Prostate gland (tissue), 2 donors: ENCODE measurements around the gene NDRG2. TPM values are rescaled to one million over a fixed set of nuclear protein-coding genes. Genes with fewer than 3 reads are reported as not detected.
A peak's percentile ranks its signal among the peaks of the same experiment; 100 is the strongest.

Experiments used
- DNase-seq: peaks from one replicate; pipeline ENCODE4 v3.0.0-alpha.2; 2019; ENCODE audit warnings: low spot score
- H3K27ac ChIP-seq, 2 donors: fragments of 200-600 bp; sonication (generic); 2 replicates each; pipeline ENCODE4 v1.5.1; 2017 to 2019
- H3K27me3 ChIP-seq: fragments of 200-600 bp; sonication (generic); replicated peaks from 2 replicates; pipeline ENCODE4 v1.5.1; 2019; ENCODE audit not compliant: insufficient read depth
- H3K36me3 ChIP-seq, 2 donors: fragments of 200-600 bp; sonication (generic); 1 replicate in 1 of 2; 2 replicates in 1 of 2; pipeline versions ENCODE4 v1.5.1 to v1.8.1; 2017 to 2019
- H3K4me1 ChIP-seq: fragments of 200-600 bp; sonication (generic); replicated peaks from 2 replicates; pipeline ENCODE4 v1.5.1; 2019
- H3K4me3 ChIP-seq, 2 donors: fragments of 200-600 bp; sonication (generic); 2 replicates each; pipeline ENCODE4 v1.5.1; 2017 to 2019
- H3K9me3 ChIP-seq: fragments of 200-600 bp; sonication (generic); 2 replicates; pipeline ENCODE4 v1.5.1; 2017
- CTCF ChIP-seq, 4 experiments: fragments of 200-600 bp in 2 of 4; fragments of 450-650 bp in 2 of 4; sonication (generic) in 2 of 4; IDR thresholded peaks; 1 replicate in 3 of 4; 2 replicates in 1 of 4; pipeline ENCODE4 v1.5.1; 2016 to 2019; ENCODE audit warnings: antibody characterized with exemption in 4 of 4, mild to moderate bottlenecking in 2 of 4, moderate library complexity in 2 of 4
- POLR2A ChIP-seq: fragments of 450-650 bp; IDR thresholded peaks from one replicate; pipeline ENCODE4 v1.6.1; 2016; ENCODE audit warnings: antibody characterized with exemption, mild to moderate bottlenecking
- POLR2AphosphoS5 ChIP-seq: sonication (generic); formaldehyde crosslinking; IDR thresholded peaks from one replicate; pipeline ENCODE4 v1.6.1; 2017; ENCODE audit warnings: antibody characterized with exemption
- WGBS: methylation state at CpG from one replicate; pipeline ENCODE4 v1.1.5; 2018; 5-methylcytosine and 5-hydroxymethylcytosine counted together
- intact Hi-C: fragments of 100-400 bp; cut with DNase I; formaldehyde crosslinking; loops from one replicate; pipeline ENCODE4 v1.14.2; 2022
- total RNA-seq, 2 donors: library from RNA; depleted of rRNA; stranded (reverse); fragments of >200 nt; gene quantifications; one replicate each; pipeline ENCODE4 v1.1.0, GENCODE V29; 2016

Gene NDRG2
- total RNA-seq, 2 donors from 2014 or later, result 230 to 304 TPM

DNA sequence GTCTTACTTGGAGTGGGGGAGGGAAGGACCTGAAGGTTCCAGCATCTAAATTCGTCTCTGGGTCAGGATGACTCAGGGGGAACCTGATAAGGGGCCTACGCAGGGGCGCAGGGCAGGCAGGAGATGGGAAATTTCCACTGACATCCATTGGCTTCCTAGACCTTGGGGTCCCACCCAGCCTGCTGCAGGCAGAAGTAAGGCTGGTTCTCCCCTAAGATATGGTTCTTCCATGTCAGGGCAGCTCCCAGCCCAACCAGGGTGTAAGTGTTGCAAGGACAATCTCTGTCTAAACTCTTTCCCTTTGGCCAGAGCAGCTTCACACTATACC, 2.1 kb upstream of the NDRG2 start:
- intact Hi-C loops, result no loop called here
- Histone ChIP-seq H3K4me1 (no peaks in the 10 kb centered on the region), H3K9me3 (no peaks in the 10 kb centered on the region), H3K36me3 (no peaks in the 10 kb centered on the region), H3K4me3 (no peak overlapping the region), H3K27me3 (no peaks in the 10 kb centered on the region), H3K27ac (peak overlapping the region; percentile 87 to 95)
- no peak for DNase-seq
- 13% methylated on average over 3 of the region's 3 CpGs for WGBS
- no peak for TF ChIP-seq POLR2A
- TF ChIP-seq CTCF (IDR thresholded peaks at IDR 0.05), result no peak
- no peak for TF ChIP-seq POLR2AphosphoS5

- peak overlapping the region; percentile 87 to 95 for H3K27ac ChIP-seq
- H3K4me3 ChIP-seq, result peak overlapping the region in 1 of 2 donors; percentile 84
- no peak for DNase-seq
- intact Hi-C loops, result no loop called here
- WGBS, result 35% methylated on average over 7 of the region's 7 CpGs
- no peaks in the 10 kb centered on the region for H3K27me3 ChIP-seq
- TF ChIP-seq POLR2A, result no peak
- no peak for TF ChIP-seq CTCF (IDR thresholded peaks at IDR 0.05)
- no peaks in the 10 kb centered on the region for H3K4me1 ChIP-seq
- no peaks in the 10 kb centered on the region for H3K9me3 ChIP-seq
- no peaks in the 10 kb centered on the region for H3K36me3 ChIP-seq
Observed at GRCh38 chr14:21026274-21026987, 1.6 kb upstream of the NDRG2 start.

GRCh38 chr14:21025371-21026273, 761 bp upstream of the NDRG2 start:
- no peaks in the 10 kb centered on the region for H3K36me3 ChIP-seq
- intact Hi-C loops, result loop anchor here (2.0 kb wide), 1 partner anchor 13 kb away; no protein-coding TSS in a partner anchor
- WGBS, result 6% methylated on average over 31 of the region's 58 CpGs
- peaks cover 2% of the 10 kb centered on the region for H3K4me1 ChIP-seq
- no peaks in the 10 kb centered on the region for H3K9me3 ChIP-seq
- H3K4me3 ChIP-seq, result peak overlapping the region; percentile 70 to 84
- H3K27me3 ChIP-seq, result no peaks in the 10 kb centered on the region
- TF ChIP-seq POLR2A (no peak), CTCF (IDR thresholded peaks at IDR 0.05) (no peak), POLR2AphosphoS5 (no peak)
- peak; percentile 37 for DNase-seq
- peak overlapping the region; percentile 87 to 95 for H3K27ac ChIP-seq

- H3K36me3 ChIP-seq, result no peaks in the 10 kb centered on the region
- no peaks in the 10 kb centered on the region for H3K27me3 ChIP-seq
- peak overlapping the region; percentile 87 to 95 for H3K27ac ChIP-seq
- H3K9me3 ChIP-seq, result no peaks in the 10 kb centered on the region
- DNase-seq, result no peak
- no peak for TF ChIP-seq POLR2A
- no peak for TF ChIP-seq POLR2AphosphoS5
- no peak for TF ChIP-seq CTCF (IDR thresholded peaks at IDR 0.05)
- WGBS, result 10% methylated on average over 17 of the region's 17 CpGs
- peak overlapping the region; percentile 70 to 84 for H3K4me3 ChIP-seq
- H3K4me1 ChIP-seq, result peaks cover 4% of the 10 kb centered on the region
- intact Hi-C loops, result loop anchor here (2.0 kb wide), 1 partner anchor 15 kb away; no protein-coding TSS in a partner anchor
Observed at GRCh38 chr14:21023817-21024584, 860 bp downstream of the NDRG2 start.
